Measurements from ENCODE around the gene CRYZL1.
A peak's percentile ranks its signal among the peaks of the same experiment; 100 is the strongest.
"Not testable (repeated sequence)": the region's sequence is repeated elsewhere in the genome, so short reads cannot be mapped to it uniquely, and the experiment has no call there.

Gene CRYZL1

GRCh38 chr21:33641352-33642026, at the start of gene CRYZL1:
CRYZL1 (minus strand) TSS chr21:33641741; CDS start chr21:33631551, 10,190 bp downstream.
- peak; percentile 100 for DNase-seq

GRCh38 chr21:33690874-33691273, 49.3 kb upstream of the CRYZL1 start:
- no peak for DNase-seq

- no peak for DNase-seq
Measured at GRCh38 chr21:33688353-33688752, 46.8 kb upstream of the CRYZL1 start.

GRCh38 chr21:33687634-33688033, 46.1 kb upstream of the CRYZL1 start:
- DNase-seq = no peak

GRCh38 chr21:33686386-33686785, 44.8 kb upstream of the CRYZL1 start:
- DNase-seq = no peak

- no peak for DNase-seq
Measured at GRCh38 chr21:33685613-33686197, 44.2 kb upstream of the CRYZL1 start.

GRCh38 chr21:33684923-33685560, 43.5 kb upstream of the CRYZL1 start:
- no peak for DNase-seq

GRCh38 chr21:33684068-33684467, 42.5 kb upstream of the CRYZL1 start:
- DNase-seq = no peak

- no peak for DNase-seq
Measured at GRCh38 chr21:33682992-33683627, 41.6 kb upstream of the CRYZL1 start.

GRCh38 chr21:33680870-33681269, 39.3 kb upstream of the CRYZL1 start:
- no peak for DNase-seq

- no peak for DNase-seq
Measured at GRCh38 chr21:33677450-33677849, 35.9 kb upstream of the CRYZL1 start.

- not testable (repeated sequence) for DNase-seq
Measured at GRCh38 chr21:33676666-33677065, 35.1 kb upstream of the CRYZL1 start.

- no peak for DNase-seq
Measured at GRCh38 chr21:33674226-33674625, 32.7 kb upstream of the CRYZL1 start.

GRCh38 chr21:33673473-33673872, 31.9 kb upstream of the CRYZL1 start:
- no peak for DNase-seq

GRCh38 chr21:33670076-33670978, 28.8 kb upstream of the CRYZL1 start:
- no peak for DNase-seq

GRCh38 chr21:33668620-33669019, 27.1 kb upstream of the CRYZL1 start:
- DNase-seq = no peak

- DNase-seq = no peak
Measured at GRCh38 chr21:33668180-33668579, 26.6 kb upstream of the CRYZL1 start.

- DNase-seq = no peak
Measured at GRCh38 chr21:33667636-33668035, 26.1 kb upstream of the CRYZL1 start.

GRCh38 chr21:33666153-33666552, 24.6 kb upstream of the CRYZL1 start:
- no peak for DNase-seq

GRCh38 chr21:33664135-33664534, 22.6 kb upstream of the CRYZL1 start:
- DNase-seq = no peak

- DNase-seq = no peak
Measured at GRCh38 chr21:33663241-33663640, 21.7 kb upstream of the CRYZL1 start.

- DNase-seq = no peak
Measured at GRCh38 chr21:33662046-33662445, 20.5 kb upstream of the CRYZL1 start.

GRCh38 chr21:33661146-33661545, 19.6 kb upstream of the CRYZL1 start:
- DNase-seq = no peak
